NT2/D1 (cell line): ENCODE results near the gene SLC2A3.
"Not testable (repeated sequence)": the region's sequence is repeated elsewhere in the genome, so short reads cannot be mapped to it uniquely, and the experiment has no call there.

Experiments used
- YY1 ChIP-seq: IDR thresholded peaks from 2 replicates; pipeline ENCODE4 v1.6.1; 2011; ENCODE audit not compliant: insufficient read length, insufficient read depth
- ZNF274 ChIP-seq: IDR thresholded peaks from 2 replicates; pipeline ENCODE4 v1.6.1; 2011; ENCODE audit warnings: mild to moderate bottlenecking, low read depth, low read length

GRCh38 chr12:7983019-7983418, 47.0 kb upstream of the SLC2A3 start:
- not testable (repeated sequence) for TF ChIP-seq YY1, ZNF274
